GM18520 (cell line): ENCODE results near the gene RFX4.

Source experiments
- ATAC-seq: cut with Tn5 transposase; IDR thresholded peaks from one replicate; pipeline ENCODE4 v1.9.1; 2021; ENCODE audit not compliant: unreplicated experiment

RFX4 gene

GRCh38 chr12:106582641-106583230, at the start of gene RFX4:
TSS of gene RFX4 (plus strand) at chr12:106583004. CDS start at chr12:106583321, 317 bp downstream.
- ATAC-seq, result no peak

GRCh38 chr12:106541201-106541600, 41.6 kb upstream of the RFX4 start:
- ATAC-seq, result no peak

- no peak for ATAC-seq
These were observed 31.4 kb upstream of the RFX4 start for GRCh38 chr12:106551410-106551809.

DNA sequence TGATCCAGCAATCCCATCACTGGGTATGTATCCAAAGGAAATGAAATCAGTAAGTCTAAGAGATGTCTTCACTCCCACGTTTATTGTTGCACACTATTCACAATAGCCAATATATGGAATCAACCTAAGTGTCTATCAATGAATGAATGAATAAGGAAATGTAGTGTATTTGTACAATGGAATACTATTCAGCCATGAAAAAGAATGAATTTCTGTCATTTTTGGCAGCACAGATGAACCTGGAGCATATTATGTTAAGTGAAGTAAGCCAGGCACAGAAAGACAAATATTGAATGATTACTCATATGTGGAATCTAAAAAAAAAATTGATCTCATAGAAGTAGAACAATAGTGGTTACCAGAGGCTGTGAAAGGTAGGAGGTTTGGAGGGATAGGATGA, 30.6 kb upstream of the RFX4 start:
- ATAC-seq, result no peak

DNA sequence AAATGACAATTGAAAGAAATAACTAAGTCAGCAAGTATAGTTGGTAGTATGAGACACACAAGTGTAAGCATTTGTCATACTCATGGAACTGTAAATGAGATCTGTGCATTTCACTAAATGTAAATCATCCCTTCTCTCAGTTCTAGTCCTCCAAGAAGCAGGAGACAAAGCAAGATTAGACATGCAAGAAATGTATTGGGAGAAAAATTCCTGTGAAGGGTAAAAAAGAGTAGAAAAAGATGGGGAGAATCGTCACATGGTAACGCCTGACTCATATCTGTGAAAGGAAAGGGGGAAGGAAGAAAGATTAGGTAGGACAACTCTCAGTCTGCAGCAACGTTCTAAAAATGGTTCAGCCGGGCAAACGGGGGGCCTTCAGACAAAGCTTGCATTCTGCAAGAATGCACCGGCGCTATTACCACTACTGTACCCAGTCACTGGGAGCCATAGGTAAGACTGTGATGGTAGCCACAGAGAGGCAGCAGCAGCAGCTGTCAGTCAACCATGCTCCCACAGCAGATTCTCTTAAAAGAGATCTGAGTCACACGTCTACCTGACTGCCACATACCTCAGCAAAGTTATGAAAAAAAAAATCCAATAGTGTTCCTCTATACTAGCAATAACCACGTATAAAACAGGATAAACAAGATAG, 18.0 kb upstream of the RFX4 start:
- ATAC-seq, result no peak

GRCh38 chr12:106566771-106567170, 16.0 kb upstream of the RFX4 start:
- no peak for ATAC-seq

DNA sequence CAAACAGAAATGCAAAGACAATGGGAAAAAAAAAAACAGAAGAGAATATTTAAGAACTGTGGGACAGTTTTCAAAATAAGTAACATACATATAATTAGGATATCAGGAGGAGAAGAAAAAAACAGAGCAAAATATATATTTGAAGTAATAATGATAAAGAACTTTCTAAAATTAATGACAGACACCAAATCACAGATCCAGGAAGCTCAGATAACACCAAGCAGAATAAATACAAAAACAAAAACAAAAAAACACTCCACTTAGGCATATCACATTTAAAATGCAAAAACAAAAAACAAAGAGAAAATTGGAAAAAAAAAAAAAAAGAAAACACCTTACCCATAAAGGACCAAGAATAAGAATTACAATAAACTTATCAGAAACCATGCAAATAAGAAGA, 9.6 kb upstream of the RFX4 start:
- ATAC-seq, result no peak

- ATAC-seq, result no peak
These were observed 6.0 kb upstream of the RFX4 start for GRCh38 chr12:106576848-106577247.

DNA sequence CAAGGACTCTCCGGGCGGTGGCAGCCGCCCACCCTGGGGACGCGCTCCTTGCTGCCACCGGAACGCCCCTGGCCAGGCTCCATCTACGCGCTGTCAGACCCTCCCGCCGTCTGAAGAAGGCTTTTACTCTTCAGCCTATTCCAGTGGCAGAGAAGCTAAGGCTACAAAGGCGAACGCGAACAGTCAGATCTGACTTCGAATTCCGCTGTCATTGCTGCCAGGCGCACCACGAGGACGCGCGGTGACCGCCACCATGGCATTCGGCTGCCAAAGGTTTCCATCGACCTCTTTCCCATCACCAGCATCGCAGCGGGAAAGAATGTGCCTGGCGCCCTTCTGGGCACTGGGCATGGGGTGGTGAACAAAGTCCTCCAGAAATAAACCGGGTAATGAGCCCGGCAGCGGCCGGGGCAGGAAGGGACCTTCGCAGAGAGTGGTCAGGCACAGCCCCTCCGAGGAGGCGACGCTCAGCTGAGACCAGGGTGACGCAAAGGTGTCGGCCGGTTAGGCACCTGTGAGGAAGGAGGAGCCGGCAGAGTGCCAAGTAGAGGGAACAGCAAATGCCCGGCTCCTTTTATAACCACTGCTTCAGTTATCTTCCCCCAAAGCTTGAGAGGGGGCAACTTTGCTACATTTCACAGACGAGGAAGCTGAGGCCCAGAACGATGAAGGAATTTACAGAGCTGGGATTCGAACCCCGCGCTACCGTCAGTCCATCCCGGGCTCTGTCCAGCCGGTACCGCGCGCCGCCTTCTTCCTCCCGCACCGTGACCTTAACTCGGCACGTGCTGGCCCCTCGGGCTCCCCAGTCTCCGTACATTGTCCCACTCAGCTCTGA, 1.9 kb upstream of the RFX4 start:
- ATAC-seq, result no peak

- ATAC-seq, result no peak
These were observed 1.1 kb upstream of the RFX4 start for GRCh38 chr12:106581543-106582248.

DNA sequence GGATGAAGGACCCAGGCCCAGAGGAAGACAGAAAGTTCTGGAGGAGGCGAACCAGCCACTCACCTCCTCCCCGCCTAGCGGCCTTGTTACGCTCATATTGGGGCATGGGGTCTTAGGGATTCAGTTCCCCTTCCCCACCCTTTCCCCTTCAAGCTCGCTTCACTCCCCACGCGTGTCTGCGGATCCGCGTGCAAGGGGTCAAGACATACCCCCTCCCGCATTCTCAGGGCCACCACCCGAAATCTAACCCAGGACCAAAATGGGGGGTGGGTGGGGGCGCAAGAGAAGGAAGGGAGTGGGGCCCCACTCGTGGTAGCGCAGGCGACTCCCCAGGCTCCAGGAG, 584 bp upstream of the RFX4 start:
- no peak for ATAC-seq

GRCh38 chr12:106583242-106584103, 669 bp downstream of the RFX4 start:
- ATAC-seq, result no peak

DNA sequence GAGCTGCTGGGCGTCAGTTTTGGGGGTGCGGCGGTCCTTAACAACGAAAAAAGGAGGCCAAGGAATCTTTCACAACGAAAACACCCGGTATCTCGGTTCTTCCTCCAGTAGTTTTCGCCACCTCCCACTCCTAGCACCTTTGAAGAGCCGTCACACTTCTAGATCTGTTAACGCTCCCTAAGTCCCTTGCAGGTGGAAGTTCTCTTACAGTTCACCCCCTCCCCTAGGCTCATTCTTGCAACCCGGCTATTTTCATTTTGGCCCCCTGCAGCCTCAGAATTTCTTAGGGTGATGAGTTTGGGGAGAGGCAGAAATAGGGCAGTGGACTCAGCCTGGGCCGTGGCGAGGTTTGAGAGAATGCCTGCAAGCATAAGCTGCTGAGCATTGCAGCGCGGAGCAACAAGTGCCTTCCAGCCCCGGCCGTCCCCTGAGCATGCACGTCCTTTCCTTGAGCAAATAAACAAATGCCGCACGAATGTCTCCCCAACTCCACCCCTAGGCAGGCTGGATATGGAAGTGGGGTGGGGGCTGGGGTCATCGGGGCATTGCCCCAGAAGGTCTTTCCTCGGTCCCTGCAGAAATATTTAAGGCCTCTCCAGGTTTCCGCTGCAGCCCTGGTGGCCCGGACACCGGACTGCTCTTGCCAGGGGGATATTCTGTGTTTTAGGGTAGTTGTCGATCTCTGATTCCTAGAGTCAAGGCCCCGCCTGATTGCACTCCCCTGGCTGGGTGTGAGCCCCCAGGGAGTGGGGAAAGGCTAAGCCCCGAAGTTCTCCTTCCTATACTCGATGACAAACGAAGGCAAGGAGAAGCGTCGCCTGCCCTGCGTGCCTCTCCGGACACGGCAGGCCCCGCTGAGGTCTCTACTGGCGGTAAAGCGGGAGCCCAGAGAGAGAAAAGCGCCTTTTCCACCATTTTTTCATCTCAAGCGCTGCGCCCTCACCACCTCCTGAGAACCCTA, 1.6 kb downstream of the RFX4 start:
- no peak for ATAC-seq

GRCh38 chr12:106585105-106585520, 2.3 kb downstream of the RFX4 start:
- no peak for ATAC-seq

- ATAC-seq, result no peak
These were observed 2.9 kb downstream of the RFX4 start for GRCh38 chr12:106585521-106586277.

GRCh38 chr12:106586278-106586802, 3.5 kb downstream of the RFX4 start:
- ATAC-seq, result no peak

GRCh38 chr12:106586803-106587684, 4.2 kb downstream of the RFX4 start:
- ATAC-seq, result no peak

GRCh38 chr12:106588771-106589170, 6.0 kb downstream of the RFX4 start:
- no peak for ATAC-seq
